ENCODE results near the gene NINJ1. TPM values are rescaled to one million over a fixed set of nuclear protein-coding genes. Genes with fewer than 3 reads are reported as not detected.

Gene NINJ1
- total and polyA plus RNA-seq, 2 of the 4 experiments (the other 2 are of a cell fraction) = 21.9 to 38.8 TPM

GRCh38 chr9:93082841-93083411 is 51.1 kb downstream of the NINJ1 start:
- H3K9me1 ChIP-seq (ENCODE audit: insufficient read depth, low read length) = no peaks in the 10 kb centered on the region; the same call in 1 of the 2 replicates
- no peak overlapping the region for H3K56ac ChIP-seq (ENCODE audit: extremely low read depth, insufficient read depth, low read length)
- in situ Hi-C loops (cut with MboI; ENCODE audit: low sequenced_read_pairs) (no loop called here), dilution Hi-C loops (cut with HindIII; ENCODE audit: low sequenced_read_pairs, unreplicated experiment) (no loop called here), intact Hi-C loops (cut with micrococcal nuclease) (no loop called here)
- H3K4ac ChIP-seq (ENCODE audit: low read depth, low read length) = no peak overlapping the region
- no peak overlapping the region for H4K5ac ChIP-seq (ENCODE audit: low read depth, low read length)
- ChIA-PET POLR2A (ENCODE audit: unreplicated experiment) (no interaction called here), CTCF (interaction anchor here (0.6 kb wide), 1 partner anchor 931 kb away, joined by 3 read pairs; no protein-coding TSS in a partner anchor)
- no TSS peak for BruUV-seq (replicated peaks)
- no peak for TF ChIP-seq CHD1 (IDR thresholded peaks at IDR 0.05; ENCODE audit: low read depth, low read length)
- TF ChIP-seq RCOR1 (IDR thresholded peaks at IDR 0.05; ENCODE audit: insufficient replicate concordance, low read length) = no peak
- no peak for TF ChIP-seq POLR2A (IDR thresholded peaks at IDR 0.05; ENCODE audit: low read depth, low read length)
- TF ChIP-seq BHLHE40 (IDR thresholded peaks at IDR 0.05; ENCODE audit: low read depth, low read length) = no peak
- TF ChIP-seq MAFK (IDR thresholded peaks at IDR 0.05; ENCODE audit: low read depth, low read length) = no peak
- no peak for TF ChIP-seq CTCF (conservative IDR thresholded peaks at IDR 0.05; ENCODE audit: low read depth, low read length)
- TF ChIP-seq FOS (IDR thresholded peaks at IDR 0.05; ENCODE audit: low read depth, low read length) = no peak
- no peak for TF ChIP-seq ELK1 (IDR thresholded peaks at IDR 0.05; ENCODE audit: borderline replicate concordance, low read depth, low read length)
- no peak for TF ChIP-seq MXI1 (IDR thresholded peaks at IDR 0.05; ENCODE audit: borderline replicate concordance, low read depth, low read length)
- TF ChIP-seq NFE2L2 (IDR thresholded peaks at IDR 0.05; ENCODE audit: low read depth, low read length) = no peak
- no peak for TF ChIP-seq RAD21 (IDR thresholded peaks at IDR 0.05; ENCODE audit: low read length)
- no peak for TF ChIP-seq SMC3 (IDR thresholded peaks at IDR 0.05; ENCODE audit: low read depth, low read length)
- TF ChIP-seq RFX5 (IDR thresholded peaks at IDR 0.05; ENCODE audit: low read depth, low read length) = no peak
- TF ChIP-seq MAZ (IDR thresholded peaks at IDR 0.05; ENCODE audit: borderline replicate concordance, low read depth, low read length) = no peak
- no peak for TF ChIP-seq USF2 (IDR thresholded peaks at IDR 0.05; ENCODE audit: low read depth, low read length)
- TF ChIP-seq CEBPB (IDR thresholded peaks at IDR 0.05; ENCODE audit: low read depth, low read length) = no peak
- H4K91ac ChIP-seq (ENCODE audit: insufficient read depth, low read depth, low read length) = no peak overlapping the region
- H3K18ac ChIP-seq (ENCODE audit: low read depth, low read length) = no peak overlapping the region
- no peak overlapping the region for H3K4me3 ChIP-seq (ENCODE audit: insufficient read depth, low read depth, low read length)
- H3K4me2 ChIP-seq (ENCODE audit: low read depth, low read length) = no peak overlapping the region
- no peaks in the 10 kb centered on the region for H3K36me3 ChIP-seq (ENCODE audit: control insufficient read depth, insufficient read depth, low read length)
- no peak overlapping the region for H2AK9ac ChIP-seq (replicated peaks; ENCODE audit: low read depth, low read length, poor library complexity)
- H4K8ac ChIP-seq (ENCODE audit: low read depth in 2 of 2, low read length in 2 of 2) = no peak overlapping the region
- H2BK15ac ChIP-seq (ENCODE audit: low read depth, low read length) = no peak overlapping the region
- H3K9ac ChIP-seq (ENCODE audit: low read depth, low read length) = no peak overlapping the region
- no peaks in the 10 kb centered on the region; the same call in 1 of the 2 replicates for H3K27me3 ChIP-seq (ENCODE audit: control insufficient read depth, insufficient read depth, low read length)
- no peak overlapping the region for H3K14ac ChIP-seq (replicated peaks; ENCODE audit: low read depth, low read length)
- H3K4me1 ChIP-seq (ENCODE audit: control insufficient read depth, insufficient read depth, low read length) = peaks cover 3% of the 10 kb centered on the region
- no peak overlapping the region for H3K23ac ChIP-seq (ENCODE audit: low read depth, low read length)
- 80% methylated on average over 9 of the region's 18 CpGs; no CpG with 5 or more reads in 1 of the 2 experiments for WGBS, 2 experiments (ENCODE audit: extremely low coverage in 2 of 2, insufficient read length in 1 of 2)
- H3K79me1 ChIP-seq (ENCODE audit: low read depth in 1 of 2, low read length in 2 of 2) = no peaks in the 10 kb centered on the region
- H2AFZ ChIP-seq (replicated peaks; ENCODE audit: low read length, poor library complexity) = no peak overlapping the region
- no peak overlapping the region for H2BK120ac ChIP-seq (ENCODE audit: low read depth, low read length)
- no peaks in the 10 kb centered on the region for H3K9me3 ChIP-seq (ENCODE audit: control insufficient read depth, insufficient read depth, low read length)
- ATAC-seq (ENCODE audit: low read depth) = no peak
- no peak overlapping the region for H2BK20ac ChIP-seq (ENCODE audit: low read depth, low read length)
- H3K27ac ChIP-seq (ENCODE audit: insufficient read depth, low read length) = no peak overlapping the region
- H4K20me1 ChIP-seq (ENCODE audit: insufficient read depth, low read length) = no peaks in the 10 kb centered on the region
- no peak overlapping the region for H2AK5ac ChIP-seq (ENCODE audit: low read depth, low read length)
- DNase-seq = no peak
- H2BK5ac ChIP-seq (ENCODE audit: low read depth, low read length, poor library complexity, severe bottlenecking) = no peak overlapping the region
